ENCODE data around the gene GGCX. TPM values are rescaled to one million over a fixed set of nuclear protein-coding genes. Genes with fewer than 3 reads are reported as not detected.
"Not testable (repeated sequence)": the region's sequence is repeated elsewhere in the genome, so short reads cannot be mapped to it uniquely, and the experiment has no call there.

The GGCX gene
- total RNA-seq, 1 donor from 2014 or later, result 145 TPM

GRCh38 chr2:85593023-85593422 lies 31.7 kb upstream of the GGCX start:
- no peak for TF ChIP-seq CTCF (IDR thresholded peaks at IDR 0.05; ENCODE audit: unreplicated experiment)
- H3K4me3 Mint-ChIP-seq (ENCODE audit: unreplicated experiment), result peak overlapping the region; percentile 51
- no peak overlapping the region for H3K27ac Mint-ChIP-seq (ENCODE audit: unreplicated experiment)
- H3K9me3 Mint-ChIP-seq (ENCODE audit: unreplicated experiment), result no peaks in the 10 kb centered on the region
- peaks cover 81% of the 10 kb centered on the region for H3K4me1 Mint-ChIP-seq (ENCODE audit: unreplicated experiment)
- no peak for DNase-seq (ENCODE audit: low spot score)
- peaks cover 47% of the 10 kb centered on the region for H3K36me3 Mint-ChIP-seq (ENCODE audit: low read depth, unreplicated experiment)
- H3K27me3 Mint-ChIP-seq (ENCODE audit: unreplicated experiment), result peaks cover 25% of the 10 kb centered on the region

GRCh38 chr2:85592299-85592698 lies 31.0 kb upstream of the GGCX start:
- peaks cover 88% of the 10 kb centered on the region for H3K4me1 Mint-ChIP-seq (ENCODE audit: unreplicated experiment)

GRCh38 chr2:85591563-85591962 lies 30.3 kb upstream of the GGCX start:
- H3K27me3 Mint-ChIP-seq (ENCODE audit: unreplicated experiment), result peaks cover 23% of the 10 kb centered on the region
- peak overlapping the region; percentile 100 for H3K27ac Mint-ChIP-seq (ENCODE audit: unreplicated experiment)
- peak overlapping the region; percentile 67 for H3K4me3 Mint-ChIP-seq (ENCODE audit: unreplicated experiment)
- no peak for DNase-seq (ENCODE audit: low spot score)
- peaks cover 85% of the 10 kb centered on the region for H3K4me1 Mint-ChIP-seq (ENCODE audit: unreplicated experiment)
- peaks cover 47% of the 10 kb centered on the region for H3K36me3 Mint-ChIP-seq (ENCODE audit: low read depth, unreplicated experiment)
- TF ChIP-seq CTCF (IDR thresholded peaks at IDR 0.05; ENCODE audit: unreplicated experiment), result no peak
- no peaks in the 10 kb centered on the region for H3K9me3 Mint-ChIP-seq (ENCODE audit: unreplicated experiment)

More at GRCh38 chr2:85592299-85592698, 31.0 kb upstream of the GGCX start:
- Mint-ChIP-seq H3K27me3 (ENCODE audit: unreplicated experiment) (peaks cover 28% of the 10 kb centered on the region), H3K36me3 (ENCODE audit: low read depth, unreplicated experiment) (peaks cover 47% of the 10 kb centered on the region), H3K27ac (ENCODE audit: unreplicated experiment) (peak overlapping the region; percentile 81)
- DNase-seq (ENCODE audit: low spot score); H3K9me3 Mint-ChIP-seq (ENCODE audit: unreplicated experiment); H3K4me3 Mint-ChIP-seq (ENCODE audit: unreplicated experiment): not testable (repeated sequence)

GRCh38 chr2:85590950-85591349 lies 29.7 kb upstream of the GGCX start:
- peaks cover 84% of the 10 kb centered on the region for H3K4me1 Mint-ChIP-seq (ENCODE audit: unreplicated experiment)
- no peak for DNase-seq (ENCODE audit: low spot score)
- no peaks in the 10 kb centered on the region for H3K9me3 Mint-ChIP-seq (ENCODE audit: unreplicated experiment)
- TF ChIP-seq CTCF (IDR thresholded peaks at IDR 0.05; ENCODE audit: unreplicated experiment), result no peak
- peaks cover 23% of the 10 kb centered on the region for H3K27me3 Mint-ChIP-seq (ENCODE audit: unreplicated experiment)
- peak overlapping the region; percentile 100 for H3K27ac Mint-ChIP-seq (ENCODE audit: unreplicated experiment)
- H3K4me3 Mint-ChIP-seq (ENCODE audit: unreplicated experiment), result peak overlapping the region; percentile 56
- peaks cover 42% of the 10 kb centered on the region for H3K36me3 Mint-ChIP-seq (ENCODE audit: low read depth, unreplicated experiment)

GRCh38 chr2:85589982-85590791 lies 28.9 kb upstream of the GGCX start:
- H3K4me1 Mint-ChIP-seq (ENCODE audit: unreplicated experiment), result peaks cover 84% of the 10 kb centered on the region
- no peak for TF ChIP-seq CTCF (IDR thresholded peaks at IDR 0.05; ENCODE audit: unreplicated experiment)
- DNase-seq (ENCODE audit: low spot score), result peak; percentile 35
- peaks cover 20% of the 10 kb centered on the region for H3K27me3 Mint-ChIP-seq (ENCODE audit: unreplicated experiment)
- peak overlapping the region; percentile 89 for H3K4me3 Mint-ChIP-seq (ENCODE audit: unreplicated experiment)
- peak overlapping the region; percentile 100 for H3K27ac Mint-ChIP-seq (ENCODE audit: unreplicated experiment)
- H3K36me3 Mint-ChIP-seq (ENCODE audit: low read depth, unreplicated experiment), result peaks cover 39% of the 10 kb centered on the region
- H3K9me3 Mint-ChIP-seq (ENCODE audit: unreplicated experiment), result no peaks in the 10 kb centered on the region
